ENCODE measurements around the gene ABCA7. TPM values are rescaled to one million over a fixed set of nuclear protein-coding genes. Genes with fewer than 3 reads are reported as not detected.

Gene ABCA7
- total and polyA plus RNA-seq, 2 experiments from 2014 or later, result 2.1 to 2.6 TPM

DNA sequence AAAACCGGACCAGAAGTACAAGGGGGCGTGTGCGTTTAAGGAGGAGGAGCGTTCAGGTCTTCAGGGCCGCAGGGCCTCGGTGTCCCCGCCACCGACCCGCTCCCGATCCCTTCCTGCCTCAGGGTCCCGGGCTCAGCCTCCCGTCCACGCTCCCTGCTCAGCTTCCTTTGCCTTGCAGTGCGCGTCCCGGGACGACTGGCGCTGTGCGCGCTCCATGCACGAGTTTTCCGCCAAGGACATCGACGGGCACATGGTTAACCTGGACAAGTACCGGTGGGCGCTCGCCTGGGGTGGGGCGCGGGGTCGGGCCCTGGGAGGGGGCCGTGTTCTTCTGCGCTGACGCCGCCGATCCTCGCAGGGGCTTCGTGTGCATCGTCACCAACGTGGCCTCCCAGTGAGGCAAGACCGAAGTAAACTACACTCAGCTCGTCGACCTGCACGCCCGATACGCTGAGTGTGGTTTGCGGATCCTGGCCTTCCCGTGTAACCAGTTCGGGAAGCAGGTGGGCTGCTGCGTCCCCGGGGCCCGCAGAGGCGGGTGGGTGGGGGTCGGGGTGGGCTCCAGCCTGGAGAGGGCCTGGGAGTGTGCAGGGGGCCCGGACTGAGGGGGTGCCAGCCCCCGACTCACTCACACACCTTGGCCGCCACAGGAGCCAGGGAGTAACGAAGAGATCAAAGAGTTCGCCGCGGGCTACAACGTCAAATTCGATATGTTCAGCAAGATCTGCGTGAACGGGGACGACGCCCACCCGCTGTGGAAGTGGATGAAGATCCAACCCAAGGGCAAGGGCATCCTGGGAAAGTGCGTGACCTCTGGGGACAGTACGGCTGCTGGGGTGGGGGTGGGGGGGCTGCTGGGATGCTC is 65.3 kb downstream of the ABCA7 start:
- Histone ChIP-seq H3K4me2 (ENCODE audit: unreplicated experiment) (peak overlapping the region; percentile 78), H2AFZ (no peak overlapping the region), H3K79me2 (ENCODE audit: insufficient read depth) (0 out of 2 replicates have a peak, but pooled peaks cover 5% of the 10 kb centered on the region), H4K20me1 (ENCODE audit: insufficient read depth) (no peaks in the 10 kb centered on the region), H3K27me3 (replicated peaks; ENCODE audit: insufficient read depth) (no peaks in the 10 kb centered on the region), H3K4me1 (ENCODE audit: insufficient read depth) (peaks cover 19% of the 10 kb centered on the region), H3K9me2 (ENCODE audit: insufficient read depth) (no peaks in the 10 kb centered on the region), H3K9me3 (ENCODE audit: low read depth) (no peaks in the 10 kb centered on the region), H3K36me3 (ENCODE audit: low read depth) (no peaks in the 10 kb centered on the region; the same call in 1 of the 2 replicates), H3K27ac (peak overlapping the region; percentile 87), H3F3A (ENCODE audit: insufficient read depth) (peaks cover 26% of the 10 kb centered on the region; the same call in 1 of the 2 replicates), H3K4me3 (peak overlapping the region; percentile 71), H3K9ac (peak overlapping the region; percentile 88)
- 15 to 20% methylated on average over 41 to 69 of the region's 69 CpGs for WGBS, 2 experiments (ENCODE audit: low coverage in 1 of 2, low lambda C conversion rate in 2 of 2, missing lambda C conversion rate in 2 of 2)
- DNase-seq, result peak; percentile 72
- no peak for TF ChIP-seq EZH2 (IDR thresholded peaks at IDR 0.05; ENCODE audit: insufficient read depth, poor library complexity, severe bottlenecking)
- no peak for TF ChIP-seq EZH2phosphoT487 (IDR thresholded peaks at IDR 0.05; ENCODE audit: insufficient read depth, low read depth)
- in situ Hi-C loops (cut with MboI), result no loop called here

DNA sequence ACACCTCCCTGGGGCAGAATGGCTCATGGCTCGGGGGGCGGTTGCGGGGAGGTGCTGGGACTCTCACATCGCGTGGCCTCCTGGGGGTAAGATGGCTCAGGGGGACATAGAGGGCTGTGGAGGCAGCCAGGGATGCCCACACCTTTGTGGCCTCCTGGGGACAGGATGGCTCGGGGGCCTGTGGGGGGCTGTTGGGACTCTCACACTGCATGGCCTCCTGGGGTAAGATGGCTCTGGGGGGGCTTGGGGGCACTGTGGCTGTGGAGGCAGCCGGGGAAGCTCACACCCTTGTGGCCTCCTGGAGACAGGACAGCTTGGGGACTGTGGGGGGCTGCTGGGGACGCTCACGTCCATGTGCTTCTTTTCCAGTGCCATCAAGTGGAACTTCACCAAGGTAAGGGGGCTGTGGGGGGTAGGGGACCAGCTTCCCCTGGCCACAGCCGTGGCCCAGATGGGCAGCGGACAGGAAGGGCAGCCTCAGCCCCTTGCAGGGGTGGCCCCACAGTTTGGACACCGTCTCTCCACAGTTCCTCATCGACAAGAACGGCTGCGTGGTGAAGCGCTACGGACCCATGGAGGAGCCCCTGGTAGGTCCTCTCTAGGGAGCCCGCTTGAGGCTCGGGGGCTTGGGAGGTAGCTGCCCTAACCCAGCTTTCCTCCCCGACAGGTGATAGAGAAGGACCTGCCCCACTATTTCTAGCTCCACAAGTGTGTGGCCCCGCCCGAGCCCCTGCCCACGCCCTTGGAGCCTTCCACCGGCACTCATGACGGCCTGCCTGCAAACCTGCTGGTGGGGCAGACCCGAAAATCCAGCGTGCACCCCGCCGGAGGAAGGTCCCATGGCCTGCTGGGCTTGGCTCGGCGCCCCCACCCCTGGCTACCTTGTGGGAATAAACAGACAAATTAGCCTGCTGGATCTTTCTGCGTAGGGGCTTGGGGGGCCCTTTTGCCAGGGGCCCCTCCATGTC is 66.2 kb downstream of the ABCA7 start:
- Histone ChIP-seq H3K27ac (no peak overlapping the region), H3K9me2 (ENCODE audit: insufficient read depth) (no peaks in the 10 kb centered on the region), H4K20me1 (ENCODE audit: insufficient read depth) (no peaks in the 10 kb centered on the region), H3K27me3 (replicated peaks; ENCODE audit: insufficient read depth) (no peaks in the 10 kb centered on the region), H3K4me2 (ENCODE audit: unreplicated experiment) (no peak overlapping the region), H3K4me3 (peak overlapping the region; percentile 71; the same call in 1 of the 2 replicates), H3K9ac (peak overlapping the region; percentile 88; the same call in 1 of the 2 replicates), H3K36me3 (ENCODE audit: low read depth) (no peaks in the 10 kb centered on the region; the same call in 1 of the 2 replicates), H3K4me1 (ENCODE audit: insufficient read depth) (peaks cover 19% of the 10 kb centered on the region), H3K9me3 (ENCODE audit: low read depth) (no peaks in the 10 kb centered on the region), H3F3A (ENCODE audit: insufficient read depth) (peaks cover 20% of the 10 kb centered on the region; the same call in 1 of the 2 replicates), H3K79me2 (ENCODE audit: insufficient read depth) (0 out of 2 replicates have a peak, but pooled peaks cover 5% of the 10 kb centered on the region), H2AFZ (no peak overlapping the region)
- TF ChIP-seq EZH2phosphoT487 (IDR thresholded peaks at IDR 0.05; ENCODE audit: insufficient read depth, low read depth) (no peak), EZH2 (IDR thresholded peaks at IDR 0.05; ENCODE audit: insufficient read depth, poor library complexity, severe bottlenecking) (no peak)
- DNase-seq, result peak; percentile 31
- in situ Hi-C loops (cut with MboI), result no loop called here
- WGBS, 2 experiments (ENCODE audit: low coverage in 1 of 2, low lambda C conversion rate in 2 of 2, missing lambda C conversion rate in 2 of 2), result 90 to 91% methylated on average over 28 to 32 of the region's 32 CpGs

DNA sequence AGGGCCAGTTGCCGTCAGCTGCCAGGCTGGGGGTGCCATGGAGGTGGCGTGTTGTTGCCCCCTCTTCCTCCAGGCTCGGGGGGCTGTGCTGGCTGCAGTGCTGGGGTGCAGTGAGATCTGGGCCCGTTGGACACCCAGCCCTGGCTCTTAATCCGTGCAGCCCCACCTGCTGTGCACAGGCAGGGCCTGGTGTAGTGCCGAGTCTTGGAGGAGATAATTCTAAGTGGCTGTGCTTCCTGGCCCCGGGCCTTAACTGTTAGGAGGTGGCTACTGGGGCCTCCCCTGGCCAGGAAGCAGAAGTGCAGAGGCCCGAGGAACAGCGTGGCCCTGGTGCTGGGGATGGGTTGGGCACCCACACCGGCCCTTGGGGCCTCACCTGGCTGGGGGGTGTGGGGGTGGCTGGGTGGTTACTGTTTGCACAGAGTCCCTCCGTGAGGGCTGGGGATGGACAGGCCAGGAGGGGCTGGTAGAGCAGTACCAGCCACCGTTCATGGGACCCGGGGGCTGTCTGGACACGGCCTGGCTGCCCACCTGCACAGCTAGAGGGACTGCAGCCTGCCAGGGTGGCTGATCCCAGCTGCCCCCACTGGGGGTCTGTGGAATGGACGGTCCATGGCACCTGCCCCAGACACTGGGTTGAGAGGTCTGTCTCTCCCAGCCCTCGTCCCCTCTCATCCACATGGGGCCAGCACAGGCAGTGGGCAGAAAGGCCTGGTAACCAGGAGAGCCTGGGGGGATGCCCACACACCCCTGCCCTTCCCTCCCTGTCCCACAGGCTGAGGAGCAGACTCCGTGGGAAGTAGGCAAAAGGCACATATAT is 67.1 kb downstream of the ABCA7 start:
- in situ Hi-C loops (cut with MboI), result no loop called here
- no peaks in the 10 kb centered on the region for H3K27me3 ChIP-seq (replicated peaks; ENCODE audit: insufficient read depth)
- H4K20me1 ChIP-seq (ENCODE audit: insufficient read depth), result no peaks in the 10 kb centered on the region
- no peak overlapping the region for H3K4me2 ChIP-seq (ENCODE audit: unreplicated experiment)
- no peak overlapping the region for H3K4me3 ChIP-seq
- H3K36me3 ChIP-seq (ENCODE audit: low read depth), result no peaks in the 10 kb centered on the region; the same call in 1 of the 2 replicates
- H3K27ac ChIP-seq, result no peak overlapping the region
- H3K9me2 ChIP-seq (ENCODE audit: insufficient read depth), result no peaks in the 10 kb centered on the region
- peaks cover 16% of the 10 kb centered on the region; the same call in 1 of the 2 replicates for H3F3A ChIP-seq (ENCODE audit: insufficient read depth)
- no peak overlapping the region for H2AFZ ChIP-seq
- 0 out of 2 replicates have a peak, but pooled peaks cover 5% of the 10 kb centered on the region for H3K79me2 ChIP-seq (ENCODE audit: insufficient read depth)
- H3K9ac ChIP-seq, result no peak overlapping the region
- DNase-seq, result peak; percentile 82
- no peaks in the 10 kb centered on the region for H3K9me3 ChIP-seq (ENCODE audit: low read depth)
- H3K4me1 ChIP-seq (ENCODE audit: insufficient read depth), result peaks cover 11% of the 10 kb centered on the region
- no peak for TF ChIP-seq EZH2phosphoT487 (IDR thresholded peaks at IDR 0.05; ENCODE audit: insufficient read depth, low read depth)
- TF ChIP-seq EZH2 (IDR thresholded peaks at IDR 0.05; ENCODE audit: insufficient read depth, poor library complexity, severe bottlenecking), result no peak
- WGBS, 2 experiments (ENCODE audit: low coverage in 1 of 2, low lambda C conversion rate in 2 of 2, missing lambda C conversion rate in 2 of 2), result 52 to 62% methylated on average over 13 to 17 of the region's 17 CpGs
